ENCODE results near the gene FMNL1. TPM values are rescaled to one million over a fixed set of nuclear protein-coding genes. Genes with fewer than 3 reads are reported as not detected.

Gene FMNL1
- total and polyA plus RNA-seq, 10 of the 15 experiments (the other 5 are each of a cell fraction or from before 2014, with no cell fraction given) = 3.3 to 108 (median 19.5) TPM

- no peaks in the 10 kb centered on the region for H3K79me2 ChIP-seq (ENCODE audit: control insufficient read depth, insufficient read depth, low read length)
- 0 out of 2 replicates have a peak, but pooled peaks cover 4% of the 10 kb centered on the region for H3K4me1 ChIP-seq (ENCODE audit: control insufficient read depth, insufficient read depth, low read length)
- ChIA-PET SMC1A (ENCODE audit: uncharacterized antibody, unreplicated experiment) (interaction anchor here (1.1 to 1.6 kb wide), 2 partner anchors 41 to 118 kb away, joined by 3 to 5 read pairs; no protein-coding TSS in a partner anchor), RAD21 (ENCODE audit: unreplicated experiment) (interaction anchor here (1.0 to 3.6 kb wide), 2 partner anchors 52 to 114 kb away, joined by 3 to 15 read pairs; no protein-coding TSS in a partner anchor), POLR2A (interaction anchor here (0.7 kb wide), 1 partner anchor 136 kb away, joined by 3 read pairs; no protein-coding TSS in a partner anchor), CTCF (interaction anchor here (0.8 to 10.7 kb wide), 14 partner anchors 9 to 122 kb away, joined by 3 to 104 read pairs (median 4); partner anchors contain the start of gene FMNL1)
- H3K4me3 ChIP-seq = no peak overlapping the region
- intact Hi-C loops (cut with micrococcal nuclease; ENCODE audit: unreplicated experiment) = no loop called here
- DNase-seq (ENCODE audit: low read depth, low spot score) (no peak), FAIRE-seq (no peak), ATAC-seq (no peak)
- no peak for TF ChIP-seq ASH2L (IDR thresholded peaks at IDR 0.05; ENCODE audit: borderline replicate concordance, low read depth)
- TF ChIP-seq E2F8 (IDR thresholded peaks at IDR 0.05; ENCODE audit: low read depth, partially characterized antibody) = no peak
- TF ChIP-seq RELA (IDR thresholded peaks at IDR 0.05; ENCODE audit: borderline replicate concordance, partially characterized antibody) = no peak
- no peak for TF ChIP-seq IRF4 (IDR thresholded peaks at IDR 0.05; ENCODE audit: low read depth, low read length)
- TF ChIP-seq RAD21 (IDR thresholded peaks at IDR 0.05; ENCODE audit: insufficient read depth, low read depth, low read length) = no peak
- TF ChIP-seq LARP7 (IDR thresholded peaks at IDR 0.05) = no peak
- no peak for TF ChIP-seq EGR1 (IDR thresholded peaks at IDR 0.05; ENCODE audit: borderline replicate concordance in 1 of 2, low read depth in 2 of 2, low read length in 2 of 2)
- TF ChIP-seq DPF2 (IDR thresholded peaks at IDR 0.05) = no peak
- H3K36me3 ChIP-seq (ENCODE audit: control insufficient read depth in 2 of 2, insufficient read depth in 2 of 2, low read length in 1 of 2) = peaks cover 44 to 53% of the 10 kb centered on the region in 2 experiments
- no peaks in the 10 kb centered on the region for H3K27me3 ChIP-seq (replicated peaks in 1 of 2; ENCODE audit: control insufficient read depth in 2 of 2, insufficient read depth in 2 of 2, low read length in 1 of 2)
- H4K20me1 ChIP-seq (ENCODE audit: control insufficient read depth, insufficient read depth) = 0 out of 2 replicates have a peak, but pooled peaks cover 2% of the 10 kb centered on the region
- H2AFZ ChIP-seq (ENCODE audit: control insufficient read depth, low read depth, low read length) = no peak overlapping the region
- in situ Hi-C loops (cut with MboI) = loop anchor here (25.0 kb wide), 1 partner anchor 341 kb away; no protein-coding TSS in a partner anchor
- H3K9me3 ChIP-seq (replicated peaks; ENCODE audit: control insufficient read depth, insufficient read depth, low read length) = no peaks in the 10 kb centered on the region
- no peak overlapping the region for H3K27ac ChIP-seq (ENCODE audit: control insufficient read depth, insufficient read depth)
- BruUV-seq (replicated peaks) = no TSS peak
- no peak overlapping the region for H3K4me2 ChIP-seq (ENCODE audit: control insufficient read depth, insufficient read depth)
- WGBS (ENCODE audit: insufficient coverage, insufficient replicate concordance, low lambda C conversion rate, missing lambda C conversion rate) = over 99% methylated on average over 3 of the region's 3 CpGs
- no peak overlapping the region for H3K9ac ChIP-seq (ENCODE audit: control insufficient read depth, insufficient read depth, low read length)
Observed at GRCh38 chr17:45271603-45272002, 49.9 kb downstream of the FMNL1 start.
